Testis (tissue), 3 donors: ENCODE measurements around the gene ASIC4. TPM values are rescaled to one million over a fixed set of nuclear protein-coding genes. Genes with fewer than 3 reads are reported as not detected.
A peak's percentile ranks its signal among the peaks of the same experiment; 100 is the strongest.

Experiments
- DNase-seq: peaks from one replicate; pipeline ENCODE4 v3.0.0-alpha.2; 2019
- H3K27ac ChIP-seq, 2 donors: fragments of 200-600 bp; sonication (generic); one replicate each; pipeline ENCODE4 v1.5.1; 2019
- H3K27me3 ChIP-seq: fragments of 200-600 bp; sonication (generic); one replicate; pipeline ENCODE4 v1.5.1; 2019
- H3K36me3 ChIP-seq: fragments of 200-600 bp; sonication (generic); one replicate; pipeline ENCODE4 v1.5.1; 2017; ENCODE audit warnings: low read depth; ENCODE audit errors: missing control alignments
- H3K4me1 ChIP-seq: fragments of 200-600 bp; sonication (generic); one replicate; pipeline ENCODE4 v1.5.1; 2019
- H3K4me3 ChIP-seq, 2 donors: fragments of 200-600 bp; sonication (generic); one replicate each; pipeline ENCODE4 v1.5.1; 2017 to 2019
- H3K9me3 ChIP-seq: fragments of 200-600 bp; sonication (generic); one replicate; pipeline ENCODE4 v1.5.1; 2017
- CTCF ChIP-seq, 3 experiments: fragments of 450-650 bp in 2 of 3; fragments of 200-600 bp in 1 of 3; sonication (generic) in 1 of 3; IDR thresholded peaks; one replicate each; pipeline ENCODE4 v1.5.1; 2016 to 2019; ENCODE audit warnings: antibody characterized with exemption in 3 of 3, mild to moderate bottlenecking in 2 of 3, moderate library complexity in 1 of 3
- POLR2A ChIP-seq: fragments of 450-650 bp; IDR thresholded peaks from one replicate; pipeline ENCODE4 v1.6.1; 2017; ENCODE audit warnings: antibody characterized with exemption, mild to moderate bottlenecking, moderate library complexity
- WGBS, 2 donors: methylation state at CpG; one replicate each; pipeline ENCODE4 v1.1.5; 2018; 5-methylcytosine and 5-hydroxymethylcytosine counted together
- intact Hi-C: fragments of 100-400 bp; cut with DNase I; formaldehyde crosslinking; loops from one replicate; pipeline ENCODE4 v1.15.1; 2023; ENCODE audit warnings: low total_unique reads
- polyA plus RNA-seq: library from polyadenylated mRNA; stranded (reverse); fragments of 350-450 nt; fragmentation: Illumina TruSeq; extraction: RNeasy Lipid Tissue Mini Kit (QIAGEN cat#74804); gene quantifications from one replicate; pipeline ENCODE4 v1.2.3, GENCODE V29; 2014; ENCODE audit warnings: low read depth, low replicate concordance; ENCODE audit not compliant: insufficient read depth
- total RNA-seq, 2 donors: library from RNA; depleted of rRNA; stranded (reverse); fragments of >200 nt; gene quantifications; one replicate each; pipeline ENCODE4 v1.2.3, GENCODE V29; 2016

ASIC4 gene
- total and polyA plus RNA-seq, 3 donors from 2014 or later = 1.5 to 4.6 (median 2.0) TPM

GRCh38 chr2:219526320-219527075 is 12.2 kb downstream of the ASIC4 start:
- intact Hi-C loops = loop anchor here (10.0 kb wide), 1 partner anchor 52 kb away; no protein-coding TSS in a partner anchor
- DNase-seq = no peak
- Histone ChIP-seq H3K4me3 (no peak overlapping the region), H3K27ac (no peak overlapping the region), H3K4me1 (peaks cover 15% of the 10 kb centered on the region), H3K36me3 (no peaks in the 10 kb centered on the region), H3K9me3 (no peaks in the 10 kb centered on the region), H3K27me3 (no peaks in the 10 kb centered on the region)
- TF ChIP-seq CTCF (IDR thresholded peaks at IDR 0.05) (no peak), POLR2A (no peak)
- WGBS, 2 donors = 61 to 69% methylated on average over 10 of the region's 11 CpGs

DNA sequence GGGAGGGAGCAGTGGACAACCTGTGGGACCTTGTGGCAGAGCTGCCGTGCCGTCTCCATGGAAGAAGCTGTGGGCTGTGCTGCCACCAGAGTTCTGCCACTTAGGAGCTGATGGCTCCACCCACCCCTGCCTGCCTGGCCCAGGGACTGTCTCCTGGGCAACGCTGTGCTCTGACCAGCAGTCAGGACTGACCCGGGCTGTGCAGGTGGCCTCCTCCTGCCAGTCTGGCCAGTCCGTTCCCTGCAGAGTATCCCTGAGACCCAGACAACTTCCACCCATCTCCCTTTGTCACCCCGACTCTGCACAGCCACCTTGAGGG is 12.8 kb downstream of the ASIC4 start:
- no peaks in the 10 kb centered on the region for H3K27me3 ChIP-seq
- peak; percentile 60 for DNase-seq
- no peak overlapping the region for H3K4me3 ChIP-seq
- TF ChIP-seq POLR2A (no peak), CTCF (IDR thresholded peaks at IDR 0.05) (no peak)
- intact Hi-C loops = loop anchor here (10.0 kb wide), 1 partner anchor 52 kb away; no protein-coding TSS in a partner anchor
- no peaks in the 10 kb centered on the region for H3K36me3 ChIP-seq
- WGBS, 2 donors = 71 to 74% methylated on average over 4 to 6 of the region's 6 CpGs
- H3K4me1 ChIP-seq = peaks cover 15% of the 10 kb centered on the region
- no peaks in the 10 kb centered on the region for H3K9me3 ChIP-seq
- H3K27ac ChIP-seq = no peak overlapping the region

DNA sequence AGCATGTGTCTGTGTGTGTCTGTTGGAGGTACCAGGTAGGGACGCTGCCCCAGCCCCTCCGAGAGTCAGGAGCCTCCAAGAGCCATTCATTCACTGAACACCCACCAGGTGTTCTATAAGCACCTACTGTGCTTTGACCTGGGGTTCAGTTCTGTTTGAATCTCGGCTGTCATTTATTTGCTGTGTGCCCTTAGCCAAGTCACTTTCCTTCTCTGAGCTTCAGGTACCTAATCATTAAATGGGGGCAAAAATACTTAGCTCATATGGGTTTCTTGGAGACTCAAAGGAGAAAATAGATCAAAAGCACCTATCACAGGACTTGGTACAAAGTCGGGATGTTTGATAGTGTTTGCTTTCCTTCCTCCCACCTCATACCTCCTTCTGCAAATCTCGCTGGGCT is 13.2 kb downstream of the ASIC4 start:
- H3K4me3 ChIP-seq = no peak overlapping the region
- no peaks in the 10 kb centered on the region for H3K27me3 ChIP-seq
- TF ChIP-seq POLR2A = no peak
- TF ChIP-seq CTCF (IDR thresholded peaks at IDR 0.05) = no peak
- H3K4me1 ChIP-seq = peaks cover 15% of the 10 kb centered on the region
- no peak for DNase-seq
- 81 to 83% methylated on average over 4 to 5 of the region's 5 CpGs for WGBS, 2 donors
- no peaks in the 10 kb centered on the region for H3K36me3 ChIP-seq
- no peaks in the 10 kb centered on the region for H3K9me3 ChIP-seq
- intact Hi-C loops = loop anchor here (10.0 kb wide), 1 partner anchor 53 kb away; no protein-coding TSS in a partner anchor
- H3K27ac ChIP-seq = no peak overlapping the region

- TF ChIP-seq POLR2A (no peak), CTCF (IDR thresholded peaks at IDR 0.05) (peak; percentile 93 to 98 (median 96))
- H3K27me3 ChIP-seq = no peaks in the 10 kb centered on the region
- intact Hi-C loops = loop anchor here (5.0 kb wide), 1 partner anchor 128 kb away; no protein-coding TSS in a partner anchor
- no peak overlapping the region for H3K27ac ChIP-seq
- no peaks in the 10 kb centered on the region for H3K9me3 ChIP-seq
- no peaks in the 10 kb centered on the region for H3K36me3 ChIP-seq
- peaks cover 4% of the 10 kb centered on the region for H3K4me1 ChIP-seq
- peak overlapping the region in 1 of 2 donors; percentile 5 for H3K4me3 ChIP-seq
- peak; percentile 88 for DNase-seq
- WGBS, 2 donors = 20 to 25% methylated on average over 9 to 20 of the region's 21 CpGs
Observed at GRCh38 chr2:219530048-219530963, 16.0 kb downstream of the ASIC4 start.
